Cardiac septum (tissue), 1 donor: ENCODE data around the gene APLF. TPM values are rescaled to one million over a fixed set of nuclear protein-coding genes. Genes with fewer than 3 reads are reported as not detected.
"Not testable (repeated sequence)": the region's sequence is repeated elsewhere in the genome, so short reads cannot be mapped to it uniquely, and the experiment has no call there.

Experiments used
- DNase-seq: peaks from one replicate; pipeline ENCODE4 v3.0.0-alpha.2; 2020; ENCODE audit warnings: low spot score
- intact Hi-C: fragments of 100-400 bp; cut with DNase I; formaldehyde crosslinking; loops from one replicate; pipeline ENCODE4 v1.14.0; 2022
- total RNA-seq: library from RNA; stranded (reverse); fragmentation: NEBNext Ultra II Directional; extraction: Animal tissue kit (Norgen Biotek cat#: 25700); gene quantifications from one replicate; pipeline ENCODE4 v1.2.1, GENCODE V29; 2021
- donor health status: DM: no; HTN: no; CAD: no.

APLF gene
- total RNA-seq, 1 donor from 2014 or later = 6.5 TPM

GRCh38 chr2:68516051-68516955 is 48.9 kb downstream of the APLF start:
- intact Hi-C loops = no loop called here

GRCh38 chr2:68519236-68519635 is 51.9 kb downstream of the APLF start:
- no peak for DNase-seq
- intact Hi-C loops = no loop called here

More at GRCh38 chr2:68516051-68516955, 48.9 kb downstream of the APLF start:
- no peak for DNase-seq

GRCh38 chr2:68521037-68521436 is 53.7 kb downstream of the APLF start:
- intact Hi-C loops = no loop called here
- DNase-seq = no peak

DNA sequence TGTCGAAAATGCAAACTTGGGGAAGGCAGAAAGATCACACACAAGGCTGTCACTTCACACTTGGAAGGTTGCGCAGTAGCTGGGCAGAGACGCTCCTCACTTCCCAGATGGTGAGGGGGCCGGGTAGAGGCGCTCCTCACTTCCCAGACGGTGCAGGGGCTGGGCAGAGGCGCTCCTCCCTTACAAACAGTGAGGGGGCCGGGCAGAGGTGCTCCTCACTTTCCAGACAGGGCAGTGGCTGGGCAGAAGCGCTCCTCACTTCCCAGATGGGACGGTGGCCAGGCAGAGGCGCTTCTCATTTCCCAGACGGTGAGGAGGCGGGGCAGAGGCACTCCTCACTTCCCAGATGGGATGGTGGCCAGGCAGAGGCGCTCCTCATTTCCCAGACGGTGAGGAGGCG is 59.6 kb downstream of the APLF start:
- DNase-seq, intact Hi-C loops: not testable (repeated sequence)

DNA sequence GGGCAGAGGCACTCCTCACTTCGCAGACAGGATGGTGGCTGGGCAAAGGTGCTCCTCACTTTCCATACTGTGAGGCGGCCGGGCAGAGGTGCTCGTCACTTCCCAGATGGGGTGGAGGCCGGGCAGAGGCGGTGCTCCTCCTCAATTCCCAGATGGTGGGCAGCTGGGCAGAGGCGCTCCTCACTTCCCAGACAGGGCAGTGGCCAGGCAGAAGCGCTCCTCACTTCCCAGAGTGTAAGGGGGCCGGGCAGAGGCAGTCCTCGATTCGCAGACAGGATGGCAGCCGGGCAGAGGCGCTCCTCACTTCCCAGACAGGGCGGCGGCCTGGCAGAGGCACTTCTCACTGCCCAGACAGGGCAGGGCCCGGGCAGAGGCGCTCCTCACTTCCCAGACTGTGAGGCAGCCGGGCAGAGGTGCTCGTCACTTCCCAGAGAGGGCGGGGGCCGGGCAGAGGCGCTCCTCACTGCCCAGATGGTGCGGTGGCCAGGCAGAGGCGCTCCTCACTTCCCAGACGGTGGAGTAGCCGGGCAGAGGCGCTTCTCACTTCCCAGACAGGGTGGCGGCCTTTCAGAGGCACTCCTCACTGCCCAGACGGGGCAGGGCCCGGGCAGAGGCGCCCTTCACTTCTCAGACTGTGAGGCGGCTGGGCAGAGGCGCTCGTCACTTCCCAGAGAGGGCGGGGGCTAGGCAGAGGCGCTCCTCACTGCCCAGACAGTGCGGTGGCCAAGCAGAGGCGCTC is 60.1 kb downstream of the APLF start:
- intact Hi-C loops, DNase-seq: not testable (repeated sequence)

DNA sequence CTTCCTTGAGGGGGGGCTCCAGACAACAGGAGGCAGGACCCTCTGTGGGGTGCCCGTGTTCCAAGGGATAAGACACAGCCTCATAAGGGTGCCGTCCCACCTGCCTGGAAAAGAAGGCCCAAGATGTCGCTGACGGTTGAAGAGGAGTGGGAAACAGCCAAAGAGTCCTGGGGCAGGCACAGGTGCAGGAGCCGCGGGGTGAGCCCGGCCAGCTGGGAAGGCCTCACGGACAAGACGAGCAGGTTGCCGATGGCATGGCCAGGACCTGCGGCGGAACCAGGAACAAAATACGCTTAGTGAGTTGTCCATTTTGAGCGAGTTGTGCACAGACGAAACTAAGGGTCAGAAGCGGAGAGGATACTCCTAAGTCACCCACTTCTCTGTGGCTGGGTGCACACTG is 61.8 kb downstream of the APLF start:
- DNase-seq, intact Hi-C loops: not testable (repeated sequence)

DNA sequence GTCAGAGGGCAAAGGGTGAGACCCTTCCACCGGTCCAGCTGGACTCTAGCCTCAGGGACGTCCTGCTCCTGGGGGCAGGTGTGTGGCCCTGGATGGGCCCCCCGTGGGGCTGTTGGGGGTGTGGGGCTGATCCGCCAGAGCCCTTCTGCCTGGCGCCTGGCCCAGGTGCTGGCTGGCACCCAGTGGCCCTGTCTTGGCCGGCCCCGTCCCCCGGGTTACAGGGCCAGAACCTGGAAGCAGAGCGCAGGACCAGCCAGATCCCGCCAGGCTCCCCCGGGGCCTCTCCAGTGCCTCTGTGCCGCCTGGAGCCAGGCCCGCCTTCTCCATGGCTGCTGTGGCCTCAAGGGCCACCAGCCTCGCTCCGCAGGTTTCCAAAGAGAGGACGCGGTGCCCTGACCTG is 62.3 kb downstream of the APLF start:
- DNase-seq, intact Hi-C loops: not testable (repeated sequence)

GRCh38 chr2:68536000-68536399 is 68.6 kb downstream of the APLF start:
- DNase-seq = no peak
- intact Hi-C loops = no loop called here

GRCh38 chr2:68537011-68537410 is 69.6 kb downstream of the APLF start:
- intact Hi-C loops = no loop called here

GRCh38 chr2:68537809-68538208 is 70.4 kb downstream of the APLF start:
- intact Hi-C loops = no loop called here
- no peak for DNase-seq

More at GRCh38 chr2:68537011-68537410, 69.6 kb downstream of the APLF start:
- no peak for DNase-seq

GRCh38 chr2:68544811-68545210 is 77.4 kb downstream of the APLF start:
- DNase-seq = no peak
- intact Hi-C loops = no loop called here

- no peak for DNase-seq
- intact Hi-C loops = no loop called here
Measured at GRCh38 chr2:68548396-68548795, 81.0 kb downstream of the APLF start.

DNA sequence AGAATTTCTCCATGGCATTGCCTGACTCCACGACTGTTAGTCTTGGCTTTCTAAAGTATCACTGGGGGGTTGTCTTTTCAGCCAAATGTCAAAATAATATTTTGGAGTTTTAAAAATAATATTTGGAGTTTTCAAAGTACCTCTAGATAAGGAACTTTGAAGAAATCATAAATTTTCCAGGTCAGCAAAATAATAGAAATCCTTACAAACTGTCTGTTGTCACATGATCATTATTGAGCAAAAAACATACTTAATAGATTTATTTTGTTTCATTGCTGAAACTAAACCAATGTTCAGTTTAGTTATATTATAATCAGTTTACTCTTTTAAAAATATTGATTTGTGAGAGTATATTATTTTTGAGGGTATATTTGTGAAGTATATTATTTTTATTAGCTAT is 85.7 kb downstream of the APLF start:
- DNase-seq = no peak
- intact Hi-C loops = no loop called here

GRCh38 chr2:68555425-68556206 is 88.2 kb downstream of the APLF start:
- intact Hi-C loops, DNase-seq: not testable (repeated sequence)

- intact Hi-C loops = no loop called here
- no peak for DNase-seq
Measured at GRCh38 chr2:68556381-68556780, 89.0 kb downstream of the APLF start.

- intact Hi-C loops = no loop called here
- no peak for DNase-seq
Measured at GRCh38 chr2:68558576-68558975, 91.2 kb downstream of the APLF start.

GRCh38 chr2:68559692-68560091 is 92.3 kb downstream of the APLF start:
- intact Hi-C loops = no loop called here

GRCh38 chr2:68560545-68560944 is 93.2 kb downstream of the APLF start:
- intact Hi-C loops = no loop called here
- DNase-seq = no peak

More at GRCh38 chr2:68559692-68560091, 92.3 kb downstream of the APLF start:
- no peak for DNase-seq

- intact Hi-C loops = no loop called here
- DNase-seq = no peak
Measured at GRCh38 chr2:68561372-68561771, 94.0 kb downstream of the APLF start.

DNA sequence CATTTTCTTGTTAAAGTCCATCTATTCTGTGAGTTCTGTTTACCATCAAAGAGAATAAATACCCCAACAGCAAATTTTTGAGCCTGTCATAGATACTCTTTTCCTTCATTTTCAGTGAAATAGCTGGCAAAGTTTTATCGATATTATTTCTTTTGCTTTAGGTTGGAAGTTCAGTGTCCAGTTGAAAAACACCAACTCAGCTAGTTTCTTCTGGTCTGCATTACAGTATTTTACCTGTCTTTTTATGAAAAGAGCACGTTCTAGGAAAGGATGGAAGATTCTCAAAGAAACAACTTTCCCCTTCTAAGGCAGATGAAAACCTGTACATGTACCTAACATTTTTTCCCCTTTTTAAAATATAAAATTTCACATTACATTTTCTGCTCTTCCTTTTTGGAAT is 95.5 kb downstream of the APLF start:
- intact Hi-C loops = no loop called here

More for the DNA sequence above, 95.5 kb downstream of the APLF start:
- DNase-seq = no peak
